Effector CD4-positive, alpha-beta T cell (primary cell): ENCODE results near the gene MAP4K3.
"Not testable (repeated sequence)": the region's sequence is repeated elsewhere in the genome, so short reads cannot be mapped to it uniquely, and the experiment has no call there.

ENCODE experiments used
- DNase-seq: peaks from one replicate; pipeline ENCODE4 v3.0.0-alpha.2; 2020

MAP4K3 gene

GRCh38 chr2:39300044-39300978 lies 136.8 kb downstream of the MAP4K3 start:
- DNase-seq = no peak

GRCh38 chr2:39290433-39290832 lies 146.7 kb downstream of the MAP4K3 start:
- DNase-seq = no peak

GRCh38 chr2:39289609-39290008 lies 147.5 kb downstream of the MAP4K3 start:
- no peak for DNase-seq

- no peak for DNase-seq
These were observed 153.5 kb downstream of the MAP4K3 start for GRCh38 chr2:39283561-39283960.

- no peak for DNase-seq
These were observed 155.7 kb downstream of the MAP4K3 start for GRCh38 chr2:39281391-39281790.

GRCh38 chr2:39275016-39275415 lies 162.1 kb downstream of the MAP4K3 start:
- no peak for DNase-seq

- no peak for DNase-seq
These were observed 167.1 kb downstream of the MAP4K3 start for GRCh38 chr2:39269941-39270340.

- DNase-seq = no peak
These were observed 170.1 kb downstream of the MAP4K3 start for GRCh38 chr2:39266916-39267434.

- no peak for DNase-seq
These were observed 170.8 kb downstream of the MAP4K3 start for GRCh38 chr2:39266139-39266805.

- DNase-seq = no peak
These were observed 171.8 kb downstream of the MAP4K3 start for GRCh38 chr2:39265315-39265714.

- no peak for DNase-seq
These were observed 172.4 kb downstream of the MAP4K3 start for GRCh38 chr2:39264733-39265132.

GRCh38 chr2:39260087-39260486 lies 177.0 kb downstream of the MAP4K3 start:
- DNase-seq = no peak

GRCh38 chr2:39256040-39256439 lies 181.0 kb downstream of the MAP4K3 start:
- DNase-seq = no peak

- no peak for DNase-seq
These were observed 184.1 kb downstream of the MAP4K3 start for GRCh38 chr2:39252888-39253518.

GRCh38 chr2:39247512-39248043 lies 189.5 kb downstream of the MAP4K3 start:
- no peak for DNase-seq

GRCh38 chr2:39246382-39246980 lies 190.6 kb downstream of the MAP4K3 start:
- no peak for DNase-seq

- DNase-seq = not testable (repeated sequence)
These were observed 192.0 kb downstream of the MAP4K3 start for GRCh38 chr2:39244963-39245625.

GRCh38 chr2:39244241-39244862 lies 192.7 kb downstream of the MAP4K3 start:
- DNase-seq = not testable (repeated sequence)

GRCh38 chr2:39243469-39244123 lies 193.5 kb downstream of the MAP4K3 start, which contains the start of gene CDKL4:
CDKL4 (minus strand) TSS chr2:39243970.
- DNase-seq = peak; percentile 27

- no peak for DNase-seq
These were observed 195.5 kb downstream of the MAP4K3 start for GRCh38 chr2:39241588-39241987.

- DNase-seq = no peak
These were observed 196.3 kb downstream of the MAP4K3 start for GRCh38 chr2:39240758-39241157.
